Measurements from ENCODE around the gene DAAM2.

The DAAM2 gene

GRCh38 chr6:39929733-39930461 is 137.7 kb downstream of the DAAM2 start:
- no peak for TF ChIP-seq CTCF (IDR thresholded peaks at IDR 0.05; ENCODE audit: low read depth, low read length)
- DNase-seq (ENCODE audit: low read depth in 2 of 2), result peak; percentile 26 to 79
- H3K4me3 ChIP-seq (replicated peaks in 1 of 2; ENCODE audit: low read depth in 2 of 2, low read length in 2 of 2), result peak overlapping the region in 1 of 2 donors; percentile 12

- no peak for TF ChIP-seq CTCF (IDR thresholded peaks at IDR 0.05; ENCODE audit: low read depth, low read length)
- DNase-seq (ENCODE audit: low read depth in 2 of 2), result no peak
- no peak overlapping the region for H3K4me3 ChIP-seq (replicated peaks in 1 of 2; ENCODE audit: low read depth in 2 of 2, low read length in 2 of 2)
Observed at GRCh38 chr6:39930540-39930939, 138.4 kb downstream of the DAAM2 start.

- no peak for DNase-seq (ENCODE audit: low read depth in 2 of 2)
- TF ChIP-seq CTCF (IDR thresholded peaks at IDR 0.05; ENCODE audit: low read depth, low read length), result no peak
- H3K4me3 ChIP-seq (replicated peaks in 1 of 2; ENCODE audit: low read depth in 2 of 2, low read length in 2 of 2), result no peak overlapping the region
Observed at GRCh38 chr6:39931607-39932006, 139.4 kb downstream of the DAAM2 start.

- no peak for TF ChIP-seq CTCF (IDR thresholded peaks at IDR 0.05; ENCODE audit: low read depth, low read length)
- DNase-seq (ENCODE audit: low read depth in 2 of 2), result no peak
- H3K4me3 ChIP-seq (replicated peaks in 1 of 2; ENCODE audit: low read depth in 2 of 2, low read length in 2 of 2), result peak overlapping the region in 1 of 2 donors; percentile 84
Observed at GRCh38 chr6:39932386-39932910, 140.3 kb downstream of the DAAM2 start.

GRCh38 chr6:39933669-39934130 is 141.5 kb downstream of the DAAM2 start:
- peak overlapping the region; percentile 77 to 84 for H3K4me3 ChIP-seq (replicated peaks in 1 of 2; ENCODE audit: low read depth in 2 of 2, low read length in 2 of 2)
- DNase-seq (ENCODE audit: low read depth in 2 of 2), result no peak
- no peak for TF ChIP-seq CTCF (IDR thresholded peaks at IDR 0.05; ENCODE audit: low read depth, low read length)

GRCh38 chr6:39934131-39934757 is 142.1 kb downstream of the DAAM2 start, which contains the start of gene MOCS1:
TSS of gene MOCS1 (minus strand) at chr6:39934462. CDS start at chr6:39934417, 45 bp downstream.
- DNase-seq (ENCODE audit: low read depth in 2 of 2), result peak; percentile 70 to 84
- no peak for TF ChIP-seq CTCF (IDR thresholded peaks at IDR 0.05; ENCODE audit: low read depth, low read length)
- H3K4me3 ChIP-seq (replicated peaks in 1 of 2; ENCODE audit: low read depth in 2 of 2, low read length in 2 of 2), result peak within 1 kb of the TSS; percentile 77 to 84
